Liver (tissue), 9 donors: Measurements from ENCODE around the gene CTSC. TPM values are rescaled to one million over a fixed set of nuclear protein-coding genes. Genes with fewer than 3 reads are reported as not detected.

Experiments used
- DNase-seq: peaks from one replicate; pipeline ENCODE4 v3.0.0-alpha.2; 2017; ENCODE audit warnings: low spot score
- H3K27ac ChIP-seq, 2 donors: one replicate each; pipeline ENCODE4 v1.7.0; 2013; ENCODE audit warnings: inconsistent platforms in 2 of 2, low read length in 2 of 2, control low read depth in 1 of 2, low read depth in 1 of 2, mild to moderate bottlenecking in 1 of 2
- H3K27me3 ChIP-seq, 4 donors: one replicate each; pipeline versions ENCODE4 v1.6.1 to v1.7.0; 2013; ENCODE audit warnings: low read length in 3 of 4, inconsistent platforms in 1 of 4, mild to moderate bottlenecking in 1 of 4, moderate library complexity in 1 of 4; ENCODE audit not compliant: control insufficient read depth in 4 of 4, insufficient read depth in 4 of 4
- H3K36me3 ChIP-seq, 4 donors: one replicate each; pipeline versions ENCODE4 v1.6.1 to v1.7.0; 2013; ENCODE audit warnings: low read length in 3 of 4, mild to moderate bottlenecking in 3 of 4, low read depth in 1 of 4, moderate library complexity in 1 of 4; ENCODE audit not compliant: control insufficient read depth in 4 of 4, insufficient read depth in 3 of 4
- H3K4me1 ChIP-seq, 4 donors: one replicate each; pipeline versions ENCODE4 v1.6.1 to v1.7.0; 2013; ENCODE audit warnings: low read length in 3 of 4, mild to moderate bottlenecking in 3 of 4, moderate library complexity in 1 of 4; ENCODE audit not compliant: control insufficient read depth in 4 of 4, insufficient read depth in 4 of 4
- H3K4me3 ChIP-seq, 3 donors: one replicate each; pipeline versions ENCODE4 v1.6.1 to v1.7.0; 2013; ENCODE audit warnings: low read length in 3 of 3, control low read depth in 1 of 3, low read depth in 1 of 3, mild to moderate bottlenecking in 1 of 3
- H3K9ac ChIP-seq, 2 donors: one replicate each; pipeline ENCODE4 v1.7.0; 2013; ENCODE audit warnings: low read length in 2 of 2, mild to moderate bottlenecking in 2 of 2, moderate library complexity in 2 of 2, control low read depth in 1 of 2, low read depth in 1 of 2
- H3K9me3 ChIP-seq, 4 donors: one replicate each; pipeline versions ENCODE4 v1.6.1 to v1.7.0; 2013; ENCODE audit warnings: low read length in 3 of 4; ENCODE audit not compliant: control insufficient read depth in 4 of 4
- ATF3 ChIP-seq: IDR thresholded peaks from 2 replicates; pipeline ENCODE4 v1.6.1; 2016; ENCODE audit warnings: antibody characterized with exemption
- CTCF ChIP-seq: fragments of 150-350 bp; IDR thresholded peaks from 2 replicates; pipeline ENCODE4 v1.5.1; 2017; ENCODE audit warnings: improper control_type of control experiment, low read depth, low read length; ENCODE audit not compliant: missing input control
- EGR1 ChIP-seq, 2 donors: IDR thresholded peaks; 2 replicates each; pipeline ENCODE4 v1.6.1; 2016 to 2018; ENCODE audit warnings: antibody characterized with exemption in 2 of 2, low read depth in 2 of 2
- FOXA1 ChIP-seq: IDR thresholded peaks from 2 replicates; pipeline ENCODE4 v1.6.1; 2016; ENCODE audit warnings: antibody characterized with exemption
- FOXA2 ChIP-seq: IDR thresholded peaks from 2 replicates; pipeline ENCODE4 v1.6.1; 2016; ENCODE audit warnings: antibody characterized with exemption
- GABPA ChIP-seq, 2 donors: IDR thresholded peaks in 1 of 2; conservative IDR thresholded peaks in 1 of 2; 2 replicates each; pipeline ENCODE4 v1.6.1; 2016; ENCODE audit warnings: antibody characterized with exemption in 2 of 2, mild to moderate bottlenecking in 1 of 2, moderate library complexity in 1 of 2
- HNF4A ChIP-seq, 2 donors: conservative IDR thresholded peaks; 2 replicates each; pipeline ENCODE4 v1.6.1; 2016; ENCODE audit warnings: antibody characterized with exemption in 2 of 2, mild to moderate bottlenecking in 2 of 2
- HNF4G ChIP-seq: IDR thresholded peaks from 2 replicates; pipeline ENCODE4 v1.6.1; 2016; ENCODE audit warnings: antibody characterized with exemption
- JUND ChIP-seq, 2 donors: IDR thresholded peaks; 2 replicates each; pipeline ENCODE4 v1.6.1; 2016; ENCODE audit warnings: antibody characterized with exemption in 2 of 2
- MAX ChIP-seq: IDR thresholded peaks from 2 replicates; pipeline ENCODE4 v1.6.1; 2016; ENCODE audit warnings: antibody characterized with exemption
- NR2F2 ChIP-seq: IDR thresholded peaks from 2 replicates; pipeline ENCODE4 v1.6.1; 2016; ENCODE audit warnings: antibody characterized with exemption
- RAD21 ChIP-seq, 2 donors: IDR thresholded peaks; 2 replicates each; pipeline ENCODE4 v1.6.1; 2016; ENCODE audit warnings: antibody characterized with exemption in 2 of 2, mild to moderate bottlenecking in 2 of 2
- REST ChIP-seq: IDR thresholded peaks from 2 replicates; pipeline ENCODE4 v1.6.1; 2016; ENCODE audit warnings: antibody characterized with exemption, mild to moderate bottlenecking
- RXRA ChIP-seq, 2 donors: IDR thresholded peaks; 2 replicates each; pipeline ENCODE4 v1.6.1; 2017 to 2018; ENCODE audit warnings: antibody characterized with exemption in 2 of 2, mild to moderate bottlenecking in 1 of 2
- SP1 ChIP-seq: IDR thresholded peaks from 2 replicates; pipeline ENCODE4 v1.6.1; 2018; ENCODE audit warnings: antibody characterized with exemption, mild to moderate bottlenecking
- TAF1 ChIP-seq: conservative IDR thresholded peaks from 2 replicates; pipeline ENCODE4 v1.6.1; 2016; ENCODE audit warnings: antibody characterized with exemption, mild to moderate bottlenecking
- YY1 ChIP-seq: IDR thresholded peaks from 2 replicates; pipeline ENCODE4 v1.6.1; 2016; ENCODE audit warnings: antibody characterized with exemption, mild to moderate bottlenecking
- ZBTB33 ChIP-seq: IDR thresholded peaks from 2 replicates; pipeline ENCODE4 v1.6.1; 2016; ENCODE audit warnings: antibody characterized with exemption
- WGBS: extraction: QIAGEN DNeasy Blood & Tissue Kit; methylation state at CpG from one replicate; pipeline ENCODE4 v1.1.7; 2013; 5-methylcytosine and 5-hydroxymethylcytosine counted together
- polyA plus RNA-seq, 2 donors: library from polyadenylated mRNA; stranded (reverse) in 1 of 2; unstranded in 1 of 2; fragments of 200-250 nt in 1 of 2; fragments of >200 nt in 1 of 2; fragmentation: Nextera tagmentation in 1 of 2; extraction: Ambion mirVana in 1 of 2; gene quantifications; one replicate each; pipeline versions ENCODE4 v1.2.1 to v1.2.3, GENCODE V29; 2013 to 2015
- total RNA-seq, 2 donors: library from RNA; depleted of rRNA; stranded (reverse); fragments of >200 nt; gene quantifications; one replicate each; pipeline ENCODE4 v1.2.3, GENCODE V29; 2014
- donor health status: healthy.
- donor health status: healthy.
- donor health status: healthy.
- donor health status: healthy.
- donor health status: healthy.

Gene CTSC
- total RNA-seq (10 to 100 TPM; 31.2 to 68.7 TPM), polyA plus RNA-seq (10 to 100 TPM; 22.4 to 31.4 TPM)

- Histone ChIP-seq H3K9ac (peak within 1 kb of the TSS; percentile 74 to 82), H3K9me3 (no peaks in the 10 kb centered on the region), H3K4me3 (peak within 1 kb of the TSS; percentile 82 to 92 (median 87)), H3K27ac (peak within 1 kb of the TSS; percentile 80 to 91), H3K27me3 (no peaks in the 10 kb centered on the region), H3K4me1 (peaks cover 0 to 12% (median 3%) of the 10 kb centered on the region in 4 donors), H3K36me3 (peaks cover 0 to 2% (median 0%) of the 10 kb centered on the region in 4 donors)
- TF ChIP-seq ZBTB33 (no peak), HNF4A (conservative IDR thresholded peaks at IDR 0.05) (peak in 1 of 2 donors; percentile 31), GABPA (IDR thresholded peaks at IDR 0.05 in 1 of 2, conservative IDR thresholded peaks at IDR 0.05 in 1 of 2) (peak in 1 of 2 donors; percentile 65), MAX (peak; percentile 72), JUND (IDR thresholded peaks at IDR 0.05) (no peak), EGR1 (IDR thresholded peaks at IDR 0.05; ENCODE audit: low read depth in 2 of 2) (peak; percentile 32 to 73), REST (peak; percentile 42), RAD21 (IDR thresholded peaks at IDR 0.05) (peak; percentile 30 to 36), HNF4G (no peak), NR2F2 (no peak), TAF1 (no peak), FOXA1 (no peak), CTCF (no peak), SP1 (peak; percentile 30), ATF3 (no peak), FOXA2 (no peak), RXRA (IDR thresholded peaks at IDR 0.05) (peak; percentile 29 to 30), YY1 (no peak)
- DNase-seq = peak; percentile 87
- WGBS = 1% methylated on average over 54 of the region's 54 CpGs
Observed at GRCh38 chr11:88337181-88337986, at the start of gene CTSC. Gene CTSC, minus strand, starts transcription at chr11:88337736. Its CDS starts 64 bp downstream, at chr11:88337672.
